Midbrain (tissue), 1 donor: Measurements from ENCODE around the gene SLC43A1.

Source experiments
- DNase-seq: peaks from one replicate; lab custom pipeline; 2025; lab: John Stamatoyannopoulos, UW

The SLC43A1 gene

GRCh38 chr11:57527056-57527631 is 11.6 kb upstream of the SLC43A1 start:
- DNase-seq = peak; percentile 76

GRCh38 chr11:57523419-57523818 is 7.9 kb upstream of the SLC43A1 start:
- no peak for DNase-seq

- no peak for DNase-seq
Observed at GRCh38 chr11:57521116-57521515, 5.6 kb upstream of the SLC43A1 start.

GRCh38 chr11:57516061-57516443 is 550 bp upstream of the SLC43A1 start:
- DNase-seq = no peak

- DNase-seq = no peak
Observed at GRCh38 chr11:57514538-57515331, 767 bp downstream of the SLC43A1 start.

GRCh38 chr11:57513911-57514537 is 1.5 kb downstream of the SLC43A1 start:
- DNase-seq = no peak

GRCh38 chr11:57513452-57513795 is 2.1 kb downstream of the SLC43A1 start:
- no peak for DNase-seq

GRCh38 chr11:57512646-57513451 is 2.7 kb downstream of the SLC43A1 start:
- no peak for DNase-seq

- DNase-seq = no peak
Observed at GRCh38 chr11:57511741-57512430, 3.6 kb downstream of the SLC43A1 start.

GRCh38 chr11:57508341-57509170 is 6.9 kb downstream of the SLC43A1 start:
- no peak for DNase-seq

- no peak for DNase-seq
Observed at GRCh38 chr11:57506522-57506921, 9.0 kb downstream of the SLC43A1 start.

- DNase-seq = no peak
Observed at GRCh38 chr11:57504511-57504910, 11.0 kb downstream of the SLC43A1 start.

- no peak for DNase-seq
Observed at GRCh38 chr11:57502870-57503269, 12.6 kb downstream of the SLC43A1 start.

GRCh38 chr11:57502376-57502775 is 13.1 kb downstream of the SLC43A1 start:
- DNase-seq = no peak

GRCh38 chr11:57501953-57502352 is 13.5 kb downstream of the SLC43A1 start:
- DNase-seq = no peak

GRCh38 chr11:57500926-57501325 is 14.6 kb downstream of the SLC43A1 start:
- DNase-seq = no peak

GRCh38 chr11:57500515-57500914 is 15.0 kb downstream of the SLC43A1 start:
- DNase-seq = no peak

GRCh38 chr11:57499983-57500461 is 15.5 kb downstream of the SLC43A1 start:
- DNase-seq = no peak

- DNase-seq = peak; percentile 90
Observed at GRCh38 chr11:57499413-57499982, 16.0 kb downstream of the SLC43A1 start.

GRCh38 chr11:57498540-57498939 is 17.0 kb downstream of the SLC43A1 start:
- DNase-seq = no peak
